K562 (cell line): ENCODE data around the gene PATJ. TPM values are rescaled to one million over a fixed set of nuclear protein-coding genes. Genes with fewer than 3 reads are reported as not detected.

ENCODE experiments used
- ATAC-seq: fragments of 200-7000 bp; cut with Tn5 transposase; 3 replicates; pipeline ENCODE4 v1.9.1; 2020; ENCODE audit warnings: moderate library complexity
- BruUV-seq: library from RNA; stranded (reverse); fragments of 400-500 nt; replicated peaks from 2 replicates; lab custom pipeline; 2021; lab: Mats Ljungman, UMichigan
- CTCF ChIA-PET: fragments of 300-600 bp; formaldehyde crosslinking; extraction: SDS; loops from one replicate; lab custom pipeline; 2021; ENCODE audit warnings: low intra/inter-chr PET ratio; lab: Yijun Ruan, JAX
- POLR2A ChIA-PET: fragments of 300-600, 350-650 bp; sonication (Branson Sonifier 250); formaldehyde crosslinking; extraction: SDS; loops from one replicate; lab custom pipeline; 2021; ENCODE audit warnings: antibody characterized with exemption, inconsistent platforms; lab: Yijun Ruan, JAX
- DNase-seq, 4 experiments: peaks; one replicate each; pipeline versions ENCODE4 v3.0.0 to v3.0.0-alpha.2; 2011 to 2018; ENCODE audit warnings: low spot score in 3 of 4, mixed read lengths in 3 of 4; ENCODE audit errors: extremely low read depth in 1 of 4
- FAIRE-seq: peaks from 2 replicates; lab custom pipeline; 2011; peaks lifted over from hg19 to GRCh38; lab: Jason Lieb, UNC
- H2AFZ ChIP-seq: 2 replicates; pipeline ENCODE4 v1.6.0; 2011; ENCODE audit warnings: low read depth, low read length, control low read depth, inconsistent platforms
- H3K27ac ChIP-seq: fragments of 200-600 bp; 3 replicates; pipeline ENCODE4 v1.8.0; 2011; ENCODE audit warnings: low read depth, mild to moderate bottlenecking, control low read depth, inconsistent platforms, low read length, moderate library complexity, mixed read lengths; ENCODE audit errors: extremely low read depth
- H3K27me3 ChIP-seq, 2 experiments: fragments of 300-600 bp in 1 of 2; 2 replicates in 1 of 2; 3 replicates in 1 of 2; pipeline versions ENCODE4 v1.6.0 to v1.8.0; 2011; ENCODE audit warnings: inconsistent platforms in 2 of 2, low read length in 2 of 2, mild to moderate bottlenecking in 1 of 2, mixed read lengths in 1 of 2, moderate library complexity in 1 of 2; ENCODE audit not compliant: control insufficient read depth in 2 of 2, insufficient read depth in 2 of 2
- H3K36me3 ChIP-seq: fragments of 300-600 bp; 3 replicates; pipeline ENCODE4 v1.8.0; 2011; ENCODE audit warnings: mild to moderate bottlenecking, low read length, inconsistent platforms; ENCODE audit not compliant: control insufficient read depth, insufficient read depth
- H3K4me1 ChIP-seq, 2 experiments: fragments of 200-600 bp in 1 of 2; replicated peaks in 1 of 2; 2 replicates in 1 of 2; 3 replicates in 1 of 2; pipeline versions ENCODE4 v1.5.1 to v1.8.0; 2011; ENCODE audit warnings: inconsistent platforms in 2 of 2, low read length in 2 of 2, mild to moderate bottlenecking in 1 of 2, mixed read lengths in 1 of 2, moderate library complexity in 1 of 2; ENCODE audit not compliant: control insufficient read depth in 2 of 2, insufficient read depth in 2 of 2
- H3K4me2 ChIP-seq: 2 replicates; pipeline ENCODE4 v1.6.1; 2011; ENCODE audit warnings: low read length, control low read depth, inconsistent platforms, mixed read lengths; ENCODE audit not compliant: insufficient read depth
- H3K4me3 ChIP-seq: fragments of 200-600 bp; sonication (generic), shearing (Covaris generic); 2 replicates; pipeline ENCODE4 v1.5.1; 2016; ENCODE audit warnings: control low read depth, inconsistent platforms
- H3K79me2 ChIP-seq: fragments of 200-600 bp; 3 replicates; pipeline ENCODE4 v1.8.0; 2011; ENCODE audit warnings: low read length, inconsistent platforms; ENCODE audit not compliant: control insufficient read depth, insufficient read depth
- H3K9ac ChIP-seq, 2 experiments: 2 replicates each; pipeline versions ENCODE4 v1.6.0 to v1.6.1; 2011; ENCODE audit warnings: low read depth in 2 of 2, low read length in 2 of 2, control low read depth in 1 of 2, inconsistent platforms in 1 of 2, mild to moderate bottlenecking in 1 of 2, mixed read lengths in 1 of 2; ENCODE audit not compliant: insufficient read depth in 1 of 2
- H3K9me1 ChIP-seq: one replicate; pipeline ENCODE4 v1.6.0; 2011; ENCODE audit warnings: inconsistent platforms, mild to moderate bottlenecking, low read length, moderate library complexity; ENCODE audit not compliant: control insufficient read depth, insufficient read depth
- H3K9me3 ChIP-seq: replicated peaks from 2 replicates; pipeline ENCODE4 v1.5.1; 2011; ENCODE audit warnings: low read depth, low read length, inconsistent platforms; ENCODE audit not compliant: control insufficient read depth, insufficient read depth
- H4K20me1 ChIP-seq: replicated peaks from 2 replicates; pipeline ENCODE4 v1.6.1; 2011; ENCODE audit warnings: low read length, inconsistent platforms, mixed read lengths; ENCODE audit not compliant: control insufficient read depth, insufficient read depth
- BRD4 ChIP-seq: fragments of 200-600 bp; sonication (generic); IDR thresholded peaks from 2 replicates; pipeline ENCODE4 v1.6.1; 2017; ENCODE audit warnings: inconsistent platforms
- CC2D1A ChIP-seq: fragments of 450-650 bp; IDR thresholded peaks from 2 replicates; pipeline ENCODE4 v1.6.1; 2017; ENCODE audit warnings: mild to moderate bottlenecking
- MYC ChIP-seq, 2 experiments: fragments of 250-450 bp in 1 of 2; sonication (Bioruptor Pico) in 1 of 2; IDR thresholded peaks; 2 replicates each; pipeline versions ENCODE4 v1.5.1 to v1.6.1; 2012 to 2021; ENCODE audit warnings: low read depth in 2 of 2, borderline replicate concordance in 1 of 2, improper control_type of control experiment in 1 of 2, low read length in 1 of 2, mild to moderate bottlenecking in 1 of 2, moderate library complexity in 1 of 2
- NR2F6 ChIP-seq: fragments of 450-650 bp; formaldehyde crosslinking; IDR thresholded peaks from 2 replicates; pipeline ENCODE4 v1.4.0; 2020; ENCODE audit warnings: mild to moderate bottlenecking
- OTX1 ChIP-seq: fragments of 450-650 bp; formaldehyde crosslinking; IDR thresholded peaks from 2 replicates; pipeline ENCODE4 v1.4.0; 2022; ENCODE audit warnings: mild to moderate bottlenecking
- POLR3A ChIP-seq: IDR thresholded peaks from 2 replicates; pipeline ENCODE4 v1.6.1; 2011; ENCODE audit warnings: borderline replicate concordance, mild to moderate bottlenecking, moderate library complexity; ENCODE audit not compliant: insufficient read length, insufficient read depth; ENCODE audit errors: extremely low read depth
- RBFOX2 ChIP-seq: fragments of 200-400 bp; formaldehyde crosslinking; IDR thresholded peaks from 2 replicates; pipeline ENCODE4 v1.6.1; 2017; ENCODE audit warnings: low read depth, mild to moderate bottlenecking, low read length, moderate library complexity
- SMARCA4 ChIP-seq: fragments of 450-650 bp; IDR thresholded peaks from 2 replicates; pipeline ENCODE4 v1.6.1; 2016
- STAT5A ChIP-seq: IDR thresholded peaks from 2 replicates; pipeline ENCODE4 v1.6.1; 2012; ENCODE audit warnings: low read length, inconsistent platforms, borderline replicate concordance
- TFE3 ChIP-seq: fragments of 450-650 bp; formaldehyde crosslinking; IDR thresholded peaks from 2 replicates; pipeline ENCODE4 v1.4.0; 2020; ENCODE audit warnings: mild to moderate bottlenecking, mixed read lengths
- ZFP1 ChIP-seq: fragments of 450-650 bp; formaldehyde crosslinking; IDR thresholded peaks from 2 replicates; pipeline ENCODE4 v1.4.0; 2020; ENCODE audit warnings: mild to moderate bottlenecking, mixed read lengths
- ZNF146 ChIP-seq: IDR thresholded peaks from one replicate; pipeline ENCODE4 v1.6.1; 2018; ENCODE audit warnings: missing compliant biosample characterization; ENCODE audit not compliant: unreplicated experiment
- ZNF232 ChIP-seq: sonication (generic); formaldehyde crosslinking; IDR thresholded peaks from 2 replicates; pipeline ENCODE4 v1.8.0; 2022; ENCODE audit warnings: mild to moderate bottlenecking, missing genetic modification reagents
- WGBS: fragments of 100-300 bp; shearing (Covaris generic); methylation state at CpG from one replicate; pipeline ENCODE4 v1.1.6; 2016; ENCODE audit warnings: low coverage, mixed read lengths; ENCODE audit not compliant: insufficient coverage; ENCODE audit errors: missing lambda C conversion rate; 5-methylcytosine and 5-hydroxymethylcytosine counted together
- in situ Hi-C: fragments of 300-500 bp; cut with MboI; formaldehyde crosslinking; loops from 4 replicates; pipeline ENCODE4 v1.15.0; 2018; ENCODE audit warnings: inconsistent platforms, mixed read lengths
- intact Hi-C: fragments of 100-400 bp; cut with micrococcal nuclease; formaldehyde crosslinking; loops from 2 replicates; pipeline ENCODE4 v1.14.2; 2022
- polyA plus RNA-seq, 8 experiments: library from polyadenylated mRNA; depleted of rRNA in 4 of 8; stranded (reverse) in 5 of 8; unstranded in 3 of 8; fragments of >200 nt; fragmentation: Nextera tagmentation in 2 of 8; fragmentation: Illumina TruSeq in 1 of 8; extraction: Ambion mirVana in 2 of 8; extraction: Trizol in 1 of 8; gene quantifications; 2 replicates each; pipeline versions ENCODE4 v1.2.1 to v1.2.3, GENCODE V29; 2011 to 2014; ENCODE audit warnings: inconsistent platforms in 1 of 8, missing spikeins in 1 of 8
- total RNA-seq, 7 experiments: library from RNA; depleted of rRNA in 6 of 7; stranded (reverse); fragments of >200 nt in 6 of 7; fragmentation: Illumina TruSeq in 2 of 7; extraction: Trizol in 2 of 7; gene quantifications; 2 replicates each; pipeline versions ENCODE4 v1.2.1 to v1.2.3, GENCODE V29; 2011 to 2021; ENCODE audit warnings: low replicate concordance in 1 of 7
- TF ChIP-seq, protein P1 (sequence below): sonication (generic); IDR thresholded peaks from 2 replicates; pipeline ENCODE4 v1.6.1; 2016
- TF ChIP-seq, protein P2 (sequence below): fragments of 450-650 bp; IDR thresholded peaks from 2 replicates; pipeline ENCODE4 v1.6.1; 2016; ENCODE audit warnings: antibody characterized with exemption

The PATJ gene
- total and polyA plus RNA-seq, 9 of the 15 experiments (the other 6 are each of a cell fraction or from before 2014, with no cell fraction given) = 0.22 TPM; not detected in 8

- no peaks in the 10 kb centered on the region for H3K9me3 ChIP-seq
- BruUV-seq = no TSS peak
- ATAC-seq = no peak
- CTCF ChIA-PET = no interaction called here
- no peaks in the 10 kb centered on the region for H3K79me2 ChIP-seq
- TF ChIP-seq OTX1 (CRISPR knock-in tag) (no peak), ZNF146 (CRISPR knock-in tag) (no peak), NR2F6 (CRISPR knock-in tag) (no peak), ZFP1 (CRISPR knock-in tag) (no peak), TFE3 (no peak), ZNF232 (CRISPR knock-in tag) (no peak), SMARCA4 (no peak), MYC (IDR thresholded peaks at IDR 0.05; ENCODE audit: low read depth, low read length) (no peak), MYC (CRISPR knock-in tag; IDR thresholded peaks at IDR 0.05; ENCODE audit: borderline replicate concordance, low read depth) (no peak), CC2D1A (no peak), STAT5A (no peak), RBFOX2 (no peak), POLR3A (no peak), BRD4 (no peak)
- TF ChIP-seq, protein P1, sequence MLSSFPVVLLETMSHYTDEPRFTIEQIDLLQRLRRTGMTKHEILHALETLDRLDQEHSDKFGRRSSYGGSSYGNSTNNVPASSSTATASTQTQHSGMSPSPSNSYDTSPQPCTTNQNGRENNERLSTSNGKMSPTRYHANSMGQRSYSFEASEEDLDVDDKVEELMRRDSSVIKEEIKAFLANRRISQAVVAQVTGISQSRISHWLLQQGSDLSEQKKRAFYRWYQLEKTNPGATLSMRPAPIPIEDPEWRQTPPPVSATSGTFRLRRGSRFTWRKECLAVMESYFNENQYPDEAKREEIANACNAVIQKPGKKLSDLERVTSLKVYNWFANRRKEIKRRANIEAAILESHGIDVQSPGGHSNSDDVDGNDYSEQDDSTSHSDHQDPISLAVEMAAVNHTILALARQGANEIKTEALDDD = no peak
- TF ChIP-seq, protein P2, sequence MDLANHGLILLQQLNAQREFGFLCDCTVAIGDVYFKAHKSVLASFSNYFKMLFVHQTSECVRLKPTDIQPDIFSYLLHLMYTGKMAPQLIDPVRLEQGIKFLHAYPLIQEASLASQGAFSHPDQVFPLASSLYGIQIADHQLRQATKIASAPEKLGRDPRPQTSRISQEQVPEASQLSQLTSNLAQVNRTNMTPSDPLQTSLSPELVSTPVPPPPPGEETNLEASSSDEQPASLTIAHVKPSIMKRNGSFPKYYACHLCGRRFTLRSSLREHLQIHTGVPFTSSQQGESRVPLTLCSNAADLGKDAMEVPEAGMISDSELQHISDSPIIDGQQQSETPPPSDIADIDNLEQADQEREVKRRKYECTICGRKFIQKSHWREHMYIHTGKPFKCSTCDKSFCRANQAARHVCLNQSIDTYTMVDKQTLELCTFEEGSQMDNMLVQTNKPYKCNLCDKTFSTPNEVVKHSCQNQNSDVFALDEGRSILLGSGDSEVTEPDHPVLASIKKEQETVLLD = no peak
- H3K36me3 ChIP-seq = no peaks in the 10 kb centered on the region
- H3K4me1 ChIP-seq = no peaks in the 10 kb centered on the region
- DNase-seq = no peak
- H3K9me1 ChIP-seq = no peaks in the 10 kb centered on the region
- H2AFZ ChIP-seq = 0 out of 2 replicates have a peak overlapping the region, but pooled peaks have one; percentile 2
- H4K20me1 ChIP-seq = no peaks in the 10 kb centered on the region
- POLR2A ChIA-PET = no interaction called here
- in situ Hi-C loops = no loop called here
- H3K9ac ChIP-seq = no peak overlapping the region
- no peaks in the 10 kb centered on the region for H3K27me3 ChIP-seq
- FAIRE-seq = no peak
- H3K27ac ChIP-seq = no peak overlapping the region
- no peak overlapping the region for H3K4me3 ChIP-seq
- no peak overlapping the region for H3K4me2 ChIP-seq
- 2% methylated on average over 7 of the region's 7 CpGs for WGBS
- intact Hi-C loops = no loop called here
These were observed 122.2 kb downstream of the PATJ start for GRCh38 chr1:61864489-61864888.
